AG08395 (cell line): ENCODE data around the gene CHN2.

Experiments used
- DNase-seq: peaks from one replicate; pipeline ENCODE4 v3.0.0; 2012; ENCODE audit warnings: mixed read lengths, low spot score

CHN2 gene

GRCh38 chr7:29310625-29311024 is 116.0 kb downstream of the CHN2 start:
- DNase-seq = no peak

- DNase-seq = no peak
Measured at GRCh38 chr7:29311314-29311713, 116.7 kb downstream of the CHN2 start.

GRCh38 chr7:29314148-29314547 is 119.6 kb downstream of the CHN2 start:
- DNase-seq = no peak

GRCh38 chr7:29315122-29315891 is 120.7 kb downstream of the CHN2 start:
- DNase-seq = no peak

- no peak for DNase-seq
Measured at GRCh38 chr7:29315892-29316270, 121.3 kb downstream of the CHN2 start.

GRCh38 chr7:29316926-29317325 is 122.4 kb downstream of the CHN2 start:
- no peak for DNase-seq

- no peak for DNase-seq
Measured at GRCh38 chr7:29318853-29319718, 124.5 kb downstream of the CHN2 start.

- peak; percentile 26 for DNase-seq
Measured at GRCh38 chr7:29319719-29320521, 125.3 kb downstream of the CHN2 start.

- DNase-seq = no peak
Measured at GRCh38 chr7:29320577-29320976, 126.0 kb downstream of the CHN2 start.

GRCh38 chr7:29322023-29322712 is 127.6 kb downstream of the CHN2 start:
- no peak for DNase-seq

- DNase-seq = no peak
Measured at GRCh38 chr7:29325476-29325875, 130.9 kb downstream of the CHN2 start.

- DNase-seq = no peak
Measured at GRCh38 chr7:29326864-29327263, 132.3 kb downstream of the CHN2 start.

GRCh38 chr7:29327455-29327854 is 132.9 kb downstream of the CHN2 start:
- no peak for DNase-seq

GRCh38 chr7:29328045-29328444 is 133.5 kb downstream of the CHN2 start:
- DNase-seq = no peak

- DNase-seq = peak; percentile 37
Measured at GRCh38 chr7:29328811-29329210, 134.2 kb downstream of the CHN2 start.

- DNase-seq = no peak
Measured at GRCh38 chr7:29329686-29330085, 135.1 kb downstream of the CHN2 start.

GRCh38 chr7:29330136-29330535 is 135.6 kb downstream of the CHN2 start:
- DNase-seq = no peak

GRCh38 chr7:29331163-29331562 is 136.6 kb downstream of the CHN2 start:
- DNase-seq = no peak

GRCh38 chr7:29332042-29332811 is 137.7 kb downstream of the CHN2 start:
- no peak for DNase-seq

- no peak for DNase-seq
Measured at GRCh38 chr7:29332875-29333855, 138.6 kb downstream of the CHN2 start.
